NOMO-1 treated with DMSO at 0.1 percent for 48 hours (cell line): ENCODE results near the gene RBPJL.
A peak's percentile ranks its signal among the peaks of the same experiment; 100 is the strongest.

Experiments
- DNase-seq: peaks from one replicate; lab custom pipeline; 2025; ENCODE audit not compliant: unreplicated experiment; lab: John Stamatoyannopoulos, UW

The RBPJL gene

GRCh38 chr20:45306431-45306982 lies at the start of gene RBPJL:
RBPJL (plus strand) TSS chr20:45306840; CDS start chr20:45306923, 83 bp downstream.
- DNase-seq: no peak

GRCh38 chr20:45257161-45257560 lies 49.5 kb upstream of the RBPJL start:
- DNase-seq: no peak

GRCh38 chr20:45257711-45258110 lies 48.9 kb upstream of the RBPJL start:
- no peak for DNase-seq

GRCh38 chr20:45258259-45258658 lies 48.4 kb upstream of the RBPJL start:
- no peak for DNase-seq

GRCh38 chr20:45258664-45259063 lies 48.0 kb upstream of the RBPJL start:
- no peak for DNase-seq

GRCh38 chr20:45263556-45264266 lies 42.9 kb upstream of the RBPJL start:
- no peak for DNase-seq

- no peak for DNase-seq
Observed at GRCh38 chr20:45266977-45267376, 39.7 kb upstream of the RBPJL start.

- DNase-seq: no peak
Observed at GRCh38 chr20:45268531-45268930, 38.1 kb upstream of the RBPJL start.

GRCh38 chr20:45269056-45269455 lies 37.6 kb upstream of the RBPJL start:
- DNase-seq: no peak

- no peak for DNase-seq
Observed at GRCh38 chr20:45269754-45270270, 36.8 kb upstream of the RBPJL start.

GRCh38 chr20:45275338-45275737 lies 31.3 kb upstream of the RBPJL start:
- DNase-seq: no peak

GRCh38 chr20:45279992-45280391 lies 26.6 kb upstream of the RBPJL start:
- no peak for DNase-seq

GRCh38 chr20:45282700-45283550 lies 23.7 kb upstream of the RBPJL start:
- DNase-seq: no peak

GRCh38 chr20:45283551-45284057 lies 23.0 kb upstream of the RBPJL start:
- DNase-seq: no peak

GRCh38 chr20:45288376-45288775 lies 18.3 kb upstream of the RBPJL start:
- DNase-seq: no peak

GRCh38 chr20:45288860-45289259 lies 17.8 kb upstream of the RBPJL start:
- no peak for DNase-seq

GRCh38 chr20:45289942-45290676 lies 16.5 kb upstream of the RBPJL start:
- no peak for DNase-seq

GRCh38 chr20:45290677-45291355 lies 15.8 kb upstream of the RBPJL start:
- peak; percentile 81 for DNase-seq

GRCh38 chr20:45291526-45291925 lies 15.1 kb upstream of the RBPJL start:
- no peak for DNase-seq

- no peak for DNase-seq
Observed at GRCh38 chr20:45292343-45292742, 14.3 kb upstream of the RBPJL start.
